Esophagus squamous epithelium (tissue), 5 donors: ENCODE measurements around the gene SERINC3. TPM values are rescaled to one million over a fixed set of nuclear protein-coding genes. Genes with fewer than 3 reads are reported as not detected.

Source experiments
- DNase-seq: peaks from one replicate; lab custom pipeline; 2025; lab: John Stamatoyannopoulos, UW
- H3K27ac ChIP-seq, 4 donors: fragments of 200-600 bp; sonication (generic); one replicate each; pipeline ENCODE4 v1.5.1; 2016 to 2019; ENCODE audit warnings: mild to moderate bottlenecking in 1 of 4
- H3K27me3 ChIP-seq, 4 donors: fragments of 200-600 bp; sonication (generic); 1 replicate in 3 of 4; 2 replicates in 1 of 4; pipeline versions ENCODE4 v1.5.1 to v1.6.0; 2017 to 2021; ENCODE audit warnings: antibody characterized with exemption in 1 of 4
- H3K36me3 ChIP-seq, 3 donors: fragments of 200-600 bp; sonication (generic); one replicate each; pipeline ENCODE4 v1.5.1; 2016 to 2019
- H3K4me1 ChIP-seq, 3 donors: fragments of 200-600 bp; sonication (generic); one replicate each; pipeline ENCODE4 v1.5.1; 2017 to 2019
- H3K4me3 ChIP-seq, 4 donors: fragments of 200-600 bp; sonication (generic); 1 replicate in 3 of 4; 2 replicates in 1 of 4; pipeline ENCODE4 v1.5.1; 2016 to 2019; ENCODE audit warnings: mild to moderate bottlenecking in 2 of 4, moderate library complexity in 1 of 4
- H3K9me3 ChIP-seq, 3 donors: fragments of 200-600 bp; sonication (generic); one replicate each; pipeline ENCODE4 v1.5.1; 2016 to 2019
- POLR2A ChIP-seq, 4 donors: fragments of 450-650 bp; IDR thresholded peaks; one replicate each; pipeline ENCODE4 v1.6.1; 2017; ENCODE audit warnings: antibody characterized with exemption in 4 of 4, mild to moderate bottlenecking in 4 of 4, moderate library complexity in 3 of 4
- WGBS, 2 donors: methylation state at CpG; one replicate each; pipeline ENCODE4 v1.1.5; 2018; 5-methylcytosine and 5-hydroxymethylcytosine counted together
- intact Hi-C: fragments of 100-400 bp; cut with DNase I; formaldehyde crosslinking; loops from one replicate; pipeline ENCODE4 v1.15.0; 2022
- total RNA-seq, 4 donors: library from RNA; depleted of rRNA; stranded (reverse); fragments of >200 nt; gene quantifications; one replicate each; pipeline ENCODE4 v1.1.0, GENCODE V29; 2016
- TF ChIP-seq, protein P1 (sequence below), 6 experiments: fragments of 450-650 bp in 4 of 6; fragments of 200-600 bp in 2 of 6; sonication (generic) in 2 of 6; IDR thresholded peaks; one replicate each; pipeline ENCODE4 v1.5.1; 2016 to 2019; ENCODE audit warnings: antibody characterized with exemption in 6 of 6, mild to moderate bottlenecking in 4 of 6, moderate library complexity in 4 of 6
- donor health status: DM: yes; HTN: yes; CAD: no.

Gene SERINC3
- total RNA-seq, 4 donors from 2014 or later: 41.7 to 83.9 (median 59.4) TPM

DNA sequence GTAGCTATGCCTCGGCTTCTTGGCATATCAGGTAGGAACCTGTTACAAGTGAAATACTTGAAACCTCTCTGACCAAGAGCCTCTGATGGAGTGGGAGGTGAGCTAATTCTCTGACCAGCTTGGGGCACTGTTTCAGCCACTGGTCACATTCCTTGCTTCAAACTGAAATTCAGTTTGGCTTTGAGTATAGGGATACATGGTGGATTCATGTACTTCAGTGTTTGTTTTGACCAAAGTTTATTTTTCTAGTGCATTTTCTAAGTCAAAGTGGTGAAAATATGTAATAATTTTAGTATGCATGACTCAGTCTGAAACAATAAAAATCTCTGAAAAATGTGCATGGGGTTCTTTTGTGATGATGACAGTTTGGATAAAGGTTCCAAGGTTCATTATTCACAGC is 27.6 kb downstream of the SERINC3 start:
- Histone ChIP-seq H3K9me3 (no peaks in the 10 kb centered on the region), H3K4me1 (peaks cover 8 to 60% (median 29%) of the 10 kb centered on the region in 3 donors), H3K36me3 (peaks cover 1 to 99% (median 27%) of the 10 kb centered on the region in 3 donors), H3K27me3 (no peaks in the 10 kb centered on the region), H3K4me3 (no peak overlapping the region), H3K27ac (peak overlapping the region in 1 of 4 donors; percentile 82)
- TF ChIP-seq POLR2A (IDR thresholded peaks at IDR 0.05): no peak
- TF ChIP-seq, protein P1, sequence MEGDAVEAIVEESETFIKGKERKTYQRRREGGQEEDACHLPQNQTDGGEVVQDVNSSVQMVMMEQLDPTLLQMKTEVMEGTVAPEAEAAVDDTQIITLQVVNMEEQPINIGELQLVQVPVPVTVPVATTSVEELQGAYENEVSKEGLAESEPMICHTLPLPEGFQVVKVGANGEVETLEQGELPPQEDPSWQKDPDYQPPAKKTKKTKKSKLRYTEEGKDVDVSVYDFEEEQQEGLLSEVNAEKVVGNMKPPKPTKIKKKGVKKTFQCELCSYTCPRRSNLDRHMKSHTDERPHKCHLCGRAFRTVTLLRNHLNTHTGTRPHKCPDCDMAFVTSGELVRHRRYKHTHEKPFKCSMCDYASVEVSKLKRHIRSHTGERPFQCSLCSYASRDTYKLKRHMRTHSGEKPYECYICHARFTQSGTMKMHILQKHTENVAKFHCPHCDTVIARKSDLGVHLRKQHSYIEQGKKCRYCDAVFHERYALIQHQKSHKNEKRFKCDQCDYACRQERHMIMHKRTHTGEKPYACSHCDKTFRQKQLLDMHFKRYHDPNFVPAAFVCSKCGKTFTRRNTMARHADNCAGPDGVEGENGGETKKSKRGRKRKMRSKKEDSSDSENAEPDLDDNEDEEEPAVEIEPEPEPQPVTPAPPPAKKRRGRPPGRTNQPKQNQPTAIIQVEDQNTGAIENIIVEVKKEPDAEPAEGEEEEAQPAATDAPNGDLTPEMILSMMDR (IDR thresholded peaks at IDR 0.05): no peak
- intact Hi-C loops: no loop called here
- 57 to 63% methylated on average over 1 of the region's 1 CpG for WGBS, 2 donors
- no peak for DNase-seq

DNA sequence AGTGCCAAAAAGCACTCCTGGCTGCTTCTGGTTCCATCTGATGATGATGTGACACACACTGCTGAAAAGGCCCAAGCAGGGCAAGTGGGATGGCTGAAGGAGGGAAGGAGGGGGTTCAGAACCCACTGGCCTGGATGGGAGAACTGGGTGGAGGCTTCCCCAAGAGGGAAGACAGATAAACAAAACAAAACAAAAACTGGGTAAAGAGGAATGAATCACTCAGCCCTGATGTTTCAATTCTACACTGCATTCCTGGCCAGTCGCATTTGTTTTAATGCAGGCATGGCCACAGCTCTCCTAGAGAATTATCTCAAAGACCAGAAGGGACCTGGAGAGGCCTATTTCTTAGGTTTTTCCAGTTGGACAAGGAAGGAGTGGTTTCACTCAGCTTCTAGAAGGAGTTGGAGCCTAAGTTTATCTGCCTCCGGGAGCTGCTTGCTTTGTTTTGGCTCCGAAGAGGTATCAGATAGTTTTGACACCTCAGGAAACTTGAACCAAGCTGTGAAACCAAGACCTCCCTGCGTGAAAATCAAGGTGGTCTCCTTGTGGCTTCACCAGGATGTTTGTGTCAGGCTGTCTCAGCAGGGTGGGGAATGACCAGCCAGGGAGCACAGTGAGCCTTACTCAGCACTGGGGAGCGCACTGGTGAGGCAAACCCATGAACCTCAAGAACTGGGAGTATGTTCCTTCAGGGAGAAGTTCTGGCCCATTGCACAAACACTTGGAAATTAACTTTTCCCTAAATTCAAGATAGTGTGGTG is 30.1 kb downstream of the SERINC3 start:
- WGBS, 2 donors: 72 to 87% methylated on average over 3 to 4 of the region's 5 CpGs
- TF ChIP-seq POLR2A (IDR thresholded peaks at IDR 0.05): no peak
- TF ChIP-seq, protein P1 (IDR thresholded peaks at IDR 0.05): no peak
- no peaks in the 10 kb centered on the region for H3K27me3 ChIP-seq
- no peaks in the 10 kb centered on the region for H3K9me3 ChIP-seq
- peak overlapping the region; percentile 20 to 83 (median 57) for H3K27ac ChIP-seq
- peaks cover 19 to 100% (median 34%) of the 10 kb centered on the region in 3 donors for H3K36me3 ChIP-seq
- peaks cover 5 to 42% (median 19%) of the 10 kb centered on the region in 3 donors for H3K4me1 ChIP-seq
- no peak overlapping the region for H3K4me3 ChIP-seq
- no peak for DNase-seq
- intact Hi-C loops: no loop called here

DNA sequence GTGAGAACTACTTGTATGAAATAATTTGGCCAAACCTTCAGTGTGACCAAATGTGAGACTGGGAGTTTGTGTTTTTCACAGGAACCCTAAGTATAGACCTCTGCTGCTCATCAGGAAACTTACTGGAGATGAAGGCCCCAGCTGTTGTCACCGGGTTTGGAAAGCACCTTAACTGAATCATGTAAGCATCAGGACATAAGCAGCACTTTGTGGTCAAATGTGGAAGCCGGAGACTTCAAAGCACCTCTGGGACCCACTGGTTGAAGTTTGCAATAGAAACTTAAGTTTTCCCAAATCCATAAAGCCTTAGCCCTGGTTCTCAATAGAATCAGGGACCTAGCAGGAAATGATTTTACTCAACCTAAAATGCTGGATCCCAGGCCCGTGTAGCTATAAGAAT is 31.9 kb downstream of the SERINC3 start:
- intact Hi-C loops: no loop called here
- Histone ChIP-seq H3K4me3 (no peak overlapping the region), H3K36me3 (peaks cover 19 to 98% (median 26%) of the 10 kb centered on the region in 3 donors), H3K27ac (peak overlapping the region in 1 of 4 donors; percentile 74), H3K27me3 (no peaks in the 10 kb centered on the region), H3K9me3 (no peaks in the 10 kb centered on the region), H3K4me1 (peaks cover 0 to 23% (median 12%) of the 10 kb centered on the region in 3 donors)
- no peak for DNase-seq
- 81 to 87% methylated on average over 3 of the region's 3 CpGs for WGBS, 2 donors
- TF ChIP-seq POLR2A (IDR thresholded peaks at IDR 0.05): no peak
- TF ChIP-seq, protein P1 (IDR thresholded peaks at IDR 0.05): no peak

DNA sequence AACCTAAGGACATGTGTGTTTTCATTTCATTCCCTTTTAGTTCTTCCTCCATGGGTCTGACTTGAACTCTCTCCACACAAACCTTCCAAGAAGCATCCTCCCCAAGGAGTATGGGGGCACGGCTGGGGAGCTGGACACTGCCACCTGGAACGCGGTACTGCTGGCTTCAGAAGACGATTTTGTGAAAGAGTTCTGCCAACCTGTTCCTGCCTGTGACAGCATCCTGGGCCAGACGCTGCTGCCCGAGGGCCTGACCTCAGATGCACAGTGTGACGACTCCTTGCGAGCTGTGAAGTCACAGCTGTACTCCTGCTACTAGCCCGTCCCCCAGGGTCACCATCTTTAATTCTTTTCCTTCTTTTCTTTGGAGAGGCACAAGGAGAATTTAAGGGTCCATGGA is 32.6 kb downstream of the SERINC3 start:
- Histone ChIP-seq H3K27me3 (no peaks in the 10 kb centered on the region), H3K4me3 (no peak overlapping the region), H3K9me3 (no peaks in the 10 kb centered on the region), H3K4me1 (peaks cover 0 to 21% (median 12%) of the 10 kb centered on the region in 3 donors), H3K36me3 (peaks cover 18 to 98% (median 19%) of the 10 kb centered on the region in 3 donors), H3K27ac (no peak overlapping the region)
- intact Hi-C loops: no loop called here
- DNase-seq: no peak
- TF ChIP-seq, protein P1 (IDR thresholded peaks at IDR 0.05): no peak
- no peak for TF ChIP-seq POLR2A (IDR thresholded peaks at IDR 0.05)
- 81 to 86% methylated on average over 5 to 9 of the region's 9 CpGs for WGBS, 2 donors

DNA sequence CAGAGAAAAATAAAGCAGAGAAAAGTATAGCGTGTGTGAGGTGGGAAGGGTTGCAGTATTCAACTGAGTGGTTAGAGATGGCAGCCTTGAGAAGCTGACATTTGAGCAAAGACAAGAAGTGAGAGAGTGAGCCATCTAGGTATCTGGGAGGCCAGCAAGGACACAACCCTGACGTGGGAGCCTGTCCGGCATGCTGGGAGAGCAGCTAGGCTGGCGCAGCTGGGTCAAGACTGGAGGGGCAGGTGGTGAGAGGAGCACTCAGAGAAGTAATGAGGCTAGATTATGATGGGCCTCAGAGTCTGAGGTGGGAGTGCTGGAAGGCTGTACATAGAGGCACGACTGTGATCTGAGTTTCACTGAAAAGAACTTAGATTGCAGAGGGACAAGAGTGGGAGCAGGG is 33.3 kb downstream of the SERINC3 start:
- no peak for TF ChIP-seq POLR2A (IDR thresholded peaks at IDR 0.05)
- TF ChIP-seq, protein P1 (IDR thresholded peaks at IDR 0.05): no peak
- H3K27me3 ChIP-seq: no peaks in the 10 kb centered on the region
- no peak for DNase-seq
- no peak overlapping the region for H3K27ac ChIP-seq
- 95% methylated on average over 5 of the region's 5 CpGs for WGBS, 2 donors
- no peaks in the 10 kb centered on the region for H3K9me3 ChIP-seq
- H3K36me3 ChIP-seq: peaks cover 15 to 98% (median 19%) of the 10 kb centered on the region in 3 donors
- H3K4me3 ChIP-seq: no peak overlapping the region
- H3K4me1 ChIP-seq: peaks cover 0 to 21% (median 12%) of the 10 kb centered on the region in 3 donors
- intact Hi-C loops: no loop called here
